HepG2 (cell line): ENCODE data around the gene SEC31A. TPM values are rescaled to one million over a fixed set of nuclear protein-coding genes. Genes with fewer than 3 reads are reported as not detected.

Experiments used
- AGO2 ChIP-seq: fragments of 200-400 bp; formaldehyde crosslinking; optimal IDR thresholded peaks from 2 replicates; pipeline ENCODE3; 2017; ENCODE audit warnings: mild to moderate bottlenecking, low read depth, low read length, moderate library complexity
- CBX5 ChIP-seq: sonication (generic); formaldehyde crosslinking; IDR thresholded peaks from 2 replicates; pipeline ENCODE4 v1.4.0; 2020; ENCODE audit warnings: missing genetic modification reagents, borderline replicate concordance
- FOXO4 ChIP-seq: sonication (generic); formaldehyde crosslinking; conservative IDR thresholded peaks from 2 replicates; pipeline ENCODE4 v1.8.1; 2023; ENCODE audit warnings: missing genetic modification reagents
- HCFC1 ChIP-seq: fragments of 150-350 bp; IDR thresholded peaks from 2 replicates; pipeline ENCODE4 v1.6.1; 2014; ENCODE audit warnings: low read depth, low read length
- PHF21A ChIP-seq: sonication (generic); formaldehyde crosslinking; IDR thresholded peaks from 2 replicates; pipeline ENCODE4 v1.5.0; 2020; ENCODE audit warnings: mild to moderate bottlenecking, missing genetic modification reagents
- PLSCR1 ChIP-seq: sonication (generic); formaldehyde crosslinking; IDR thresholded peaks from 2 replicates; pipeline ENCODE4 v1.5.0; 2020; ENCODE audit warnings: missing genetic modification reagents, mild to moderate bottlenecking, borderline replicate concordance
- PRMT3 ChIP-seq: sonication (generic); formaldehyde crosslinking; IDR thresholded peaks from 2 replicates; pipeline ENCODE4 v1.8.1; 2022; ENCODE audit warnings: low read depth, mild to moderate bottlenecking, moderate library complexity, missing genetic modification reagents, borderline replicate concordance
- RBAK ChIP-seq: sonication (generic); formaldehyde crosslinking; IDR thresholded peaks from 2 replicates; pipeline ENCODE4 v1.5.1; 2020; ENCODE audit warnings: mild to moderate bottlenecking, missing genetic modification reagents
- RCOR2 ChIP-seq: IDR thresholded peaks from 2 replicates; pipeline ENCODE4 v1.6.1; 2016; ENCODE audit warnings: missing biosample characterization, missing genetic modification reagents
- SMAD1 ChIP-seq: sonication (generic); formaldehyde crosslinking; IDR thresholded peaks from 2 replicates; pipeline ENCODE4 v1.4.0; 2020; ENCODE audit warnings: missing genetic modification reagents, low read depth, mild to moderate bottlenecking, borderline replicate concordance
- ZNF10 ChIP-seq: sonication (generic); formaldehyde crosslinking; IDR thresholded peaks from 2 replicates; pipeline ENCODE4 v1.4.0; 2020; ENCODE audit warnings: mild to moderate bottlenecking, low read depth, missing genetic modification reagents, borderline replicate concordance
- ZNF282 ChIP-seq: fragments of 450-650 bp; IDR thresholded peaks from 2 replicates; pipeline ENCODE4 v1.6.1; 2018; ENCODE audit not compliant: partially characterized antibody
- ZNF784 ChIP-seq: sonication (generic); formaldehyde crosslinking; IDR thresholded peaks from 2 replicates; pipeline ENCODE4 v1.5.1; 2020; ENCODE audit warnings: missing genetic modification reagents, mild to moderate bottlenecking, borderline replicate concordance
- ZSCAN22 ChIP-seq: sonication (generic); formaldehyde crosslinking; IDR thresholded peaks from 2 replicates; pipeline ENCODE4 v1.4.0; 2020; ENCODE audit warnings: mild to moderate bottlenecking, missing genetic modification reagents
- polyA plus RNA-seq, 8 experiments: library from polyadenylated mRNA; depleted of rRNA in 3 of 8; stranded (reverse) in 7 of 8; unstranded in 1 of 8; fragments of >200 nt; fragmentation: Illumina TruSeq in 4 of 8; extraction: Trizol in 4 of 8; gene quantifications; 2 replicates each; pipeline versions ENCODE4 v1.2.1 to v1.2.3, GENCODE V29; 2011 to 2016; ENCODE audit warnings: low read depth in 4 of 8, missing spikeins in 1 of 8, mixed read lengths in 1 of 8; ENCODE audit not compliant: insufficient read depth in 1 of 8
- total RNA-seq, 5 experiments: library from RNA; depleted of rRNA; stranded (reverse); fragments of >200 nt; fragmentation: Illumina TruSeq; extraction: Trizol; gene quantifications; 2 replicates each; pipeline ENCODE4 v1.2.3, GENCODE V29; 2016; ENCODE audit warnings: low read depth in 1 of 5
- TF ChIP-seq, protein P1 (sequence below): fragments of 450-650 bp; IDR thresholded peaks from 2 replicates; pipeline ENCODE4 v1.6.1; 2016
- TF ChIP-seq, protein P2 (sequence below): sonication (generic); formaldehyde crosslinking; IDR thresholded peaks from 2 replicates; pipeline ENCODE4 v1.5.1; 2020; ENCODE audit warnings: mild to moderate bottlenecking, missing genetic modification reagents, moderate library complexity
- TF ChIP-seq, protein P3 (sequence below): sonication (generic); formaldehyde crosslinking; IDR thresholded peaks from 2 replicates; pipeline ENCODE4 v1.4.0; 2020; ENCODE audit warnings: missing genetic modification reagents, mild to moderate bottlenecking, borderline replicate concordance

The SEC31A gene
- total and polyA plus RNA-seq, 2 of the 13 experiments (the other 11 are each of a cell fraction or from before 2014, with no cell fraction given): 231 to 435 TPM

- TF ChIP-seq, protein P1, sequence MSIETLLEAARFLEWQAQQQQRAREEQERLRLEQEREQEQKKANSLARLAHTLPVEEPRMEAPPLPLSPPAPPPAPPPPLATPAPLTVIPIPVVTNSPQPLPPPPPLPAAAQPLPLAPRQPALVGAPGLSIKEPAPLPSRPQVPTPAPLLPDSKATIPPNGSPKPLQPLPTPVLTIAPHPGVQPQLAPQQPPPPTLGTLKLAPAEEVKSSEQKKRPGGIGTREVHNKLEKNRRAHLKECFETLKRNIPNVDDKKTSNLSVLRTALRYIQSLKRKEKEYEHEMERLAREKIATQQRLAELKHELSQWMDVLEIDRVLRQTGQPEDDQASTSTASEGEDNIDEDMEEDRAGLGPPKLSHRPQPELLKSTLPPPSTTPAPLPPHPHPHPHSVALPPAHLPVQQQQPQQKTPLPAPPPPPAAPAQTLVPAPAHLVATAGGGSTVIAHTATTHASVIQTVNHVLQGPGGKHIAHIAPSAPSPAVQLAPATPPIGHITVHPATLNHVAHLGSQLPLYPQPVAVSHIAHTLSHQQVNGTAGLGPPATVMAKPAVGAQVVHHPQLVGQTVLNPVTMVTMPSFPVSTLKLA: peak; percentile 83
- TF ChIP-seq PHF21A (CRISPR knock-in tag): peak; percentile 83
- TF ChIP-seq CBX5: peak; percentile 47; the same call in 1 of the 2 replicates
- TF ChIP-seq, protein P2, sequence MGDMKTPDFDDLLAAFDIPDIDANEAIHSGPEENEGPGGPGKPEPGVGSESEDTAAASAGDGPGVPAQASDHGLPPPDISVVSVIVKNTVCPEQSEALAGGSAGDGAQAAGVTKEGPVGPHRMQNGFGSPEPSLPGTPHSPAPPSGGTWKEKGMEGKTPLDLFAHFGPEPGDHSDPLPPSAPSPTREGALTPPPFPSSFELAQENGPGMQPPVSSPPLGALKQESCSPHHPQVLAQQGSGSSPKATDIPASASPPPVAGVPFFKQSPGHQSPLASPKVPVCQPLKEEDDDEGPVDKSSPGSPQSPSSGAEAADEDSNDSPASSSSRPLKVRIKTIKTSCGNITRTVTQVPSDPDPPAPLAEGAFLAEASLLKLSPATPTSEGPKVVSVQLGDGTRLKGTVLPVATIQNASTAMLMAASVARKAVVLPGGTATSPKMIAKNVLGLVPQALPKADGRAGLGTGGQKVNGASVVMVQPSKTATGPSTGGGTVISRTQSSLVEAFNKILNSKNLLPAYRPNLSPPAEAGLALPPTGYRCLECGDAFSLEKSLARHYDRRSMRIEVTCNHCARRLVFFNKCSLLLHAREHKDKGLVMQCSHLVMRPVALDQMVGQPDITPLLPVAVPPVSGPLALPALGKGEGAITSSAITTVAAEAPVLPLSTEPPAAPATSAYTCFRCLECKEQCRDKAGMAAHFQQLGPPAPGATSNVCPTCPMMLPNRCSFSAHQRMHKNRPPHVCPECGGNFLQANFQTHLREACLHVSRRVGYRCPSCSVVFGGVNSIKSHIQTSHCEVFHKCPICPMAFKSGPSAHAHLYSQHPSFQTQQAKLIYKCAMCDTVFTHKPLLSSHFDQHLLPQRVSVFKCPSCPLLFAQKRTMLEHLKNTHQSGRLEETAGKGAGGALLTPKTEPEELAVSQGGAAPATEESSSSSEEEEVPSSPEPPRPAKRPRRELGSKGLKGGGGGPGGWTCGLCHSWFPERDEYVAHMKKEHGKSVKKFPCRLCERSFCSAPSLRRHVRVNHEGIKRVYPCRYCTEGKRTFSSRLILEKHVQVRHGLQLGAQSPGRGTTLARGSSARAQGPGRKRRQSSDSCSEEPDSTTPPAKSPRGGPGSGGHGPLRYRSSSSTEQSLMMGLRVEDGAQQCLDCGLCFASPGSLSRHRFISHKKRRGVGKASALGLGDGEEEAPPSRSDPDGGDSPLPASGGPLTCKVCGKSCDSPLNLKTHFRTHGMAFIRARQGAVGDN (CRISPR knock-in tag): peak; percentile 95
- peak; percentile 70 for TF ChIP-seq RCOR2 (CRISPR knock-in tag)
- TF ChIP-seq, protein P3, sequence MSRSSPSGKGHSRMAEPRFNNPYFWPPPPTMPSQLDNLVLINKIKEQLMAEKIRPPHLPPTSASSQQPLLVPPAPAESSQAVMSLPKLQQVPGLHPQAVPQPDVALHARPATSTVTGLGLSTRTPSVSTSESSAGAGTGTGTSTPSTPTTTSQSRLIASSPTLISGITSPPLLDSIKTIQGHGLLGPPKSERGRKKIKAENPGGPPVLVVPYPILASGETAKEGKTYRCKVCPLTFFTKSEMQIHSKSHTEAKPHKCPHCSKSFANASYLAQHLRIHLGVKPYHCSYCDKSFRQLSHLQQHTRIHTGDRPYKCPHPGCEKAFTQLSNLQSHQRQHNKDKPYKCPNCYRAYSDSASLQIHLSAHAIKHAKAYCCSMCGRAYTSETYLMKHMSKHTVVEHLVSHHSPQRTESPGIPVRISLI (CRISPR knock-in tag): peak; percentile 46; the same call in 1 of the 2 replicates
- TF ChIP-seq AGO2: peak; percentile 95
- no peak; the same call in 1 of the 2 replicates for TF ChIP-seq PRMT3 (CRISPR knock-in tag)
- peak; percentile 82; the same call in 1 of the 2 replicates for TF ChIP-seq ZNF784 (CRISPR knock-in tag)
- no peak; the same call in 1 of the 2 replicates for TF ChIP-seq SMAD1
- no peak for TF ChIP-seq ZNF10 (CRISPR knock-in tag)
- TF ChIP-seq ZSCAN22 (CRISPR knock-in tag): no peak
- TF ChIP-seq FOXO4 (CRISPR knock-in tag): peak; percentile 92; the same call in 1 of the 2 replicates
- TF ChIP-seq RBAK (CRISPR knock-in tag): no peak
- TF ChIP-seq PLSCR1 (CRISPR knock-in tag): no peak
- no peak for TF ChIP-seq ZNF282
- TF ChIP-seq HCFC1: peak; percentile 57; the same call in 1 of the 2 replicates
These were observed at the start of gene SEC31A (continued) for GRCh38 chr4:82890901-82891706.
